Epithelial cell of esophagus (primary cell): ENCODE data around the gene ADAMTSL2.

Experiments
- DNase-seq: peaks from one replicate; pipeline ENCODE4 v3.0.0; 2010; ENCODE audit warnings: low read depth
- H3K4me3 ChIP-seq: 2 replicates; pipeline ENCODE4 v1.5.1; 2011; ENCODE audit warnings: mild to moderate bottlenecking, low read length, control low read depth
- CTCF ChIP-seq: IDR thresholded peaks from 2 replicates; pipeline ENCODE4 v1.5.1; 2011; ENCODE audit warnings: low read depth, mild to moderate bottlenecking, low read length, control low read depth, inconsistent platforms; ENCODE audit not compliant: insufficient read depth; ENCODE audit errors: missing control alignments

The ADAMTSL2 gene

GRCh38 chr9:133516256-133516960 is 18.1 kb upstream of the ADAMTSL2 start:
- H3K4me3 ChIP-seq = no peak overlapping the region
- DNase-seq = no peak
- TF ChIP-seq CTCF = no peak

- DNase-seq = no peak
- no peak for TF ChIP-seq CTCF
- H3K4me3 ChIP-seq = no peak overlapping the region
Observed at GRCh38 chr9:133516961-133517350, 17.5 kb upstream of the ADAMTSL2 start.

- DNase-seq = no peak
- TF ChIP-seq CTCF = no peak
- H3K4me3 ChIP-seq = no peak overlapping the region
Observed at GRCh38 chr9:133517711-133518110, 16.8 kb upstream of the ADAMTSL2 start.

- DNase-seq = no peak
- H3K4me3 ChIP-seq = no peak overlapping the region
- no peak for TF ChIP-seq CTCF
Observed at GRCh38 chr9:133518200-133518599, 16.3 kb upstream of the ADAMTSL2 start.

- no peak for TF ChIP-seq CTCF
- no peak for DNase-seq
- H3K4me3 ChIP-seq = no peak overlapping the region
Observed at GRCh38 chr9:133518706-133519449, 15.6 kb upstream of the ADAMTSL2 start.

GRCh38 chr9:133519693-133520092 is 14.8 kb upstream of the ADAMTSL2 start:
- DNase-seq = peak; percentile 44
- H3K4me3 ChIP-seq = no peak overlapping the region
- TF ChIP-seq CTCF = no peak
